ENCODE measurements around the gene FSD1L. TPM values are rescaled to one million over a fixed set of nuclear protein-coding genes. Genes with fewer than 3 reads are reported as not detected.

The FSD1L gene
- total and polyA plus RNA-seq, 2 of the 13 experiments (the other 11 are each of a cell fraction or from before 2014, with no cell fraction given), result 4.1 to 5.1 TPM

DNA sequence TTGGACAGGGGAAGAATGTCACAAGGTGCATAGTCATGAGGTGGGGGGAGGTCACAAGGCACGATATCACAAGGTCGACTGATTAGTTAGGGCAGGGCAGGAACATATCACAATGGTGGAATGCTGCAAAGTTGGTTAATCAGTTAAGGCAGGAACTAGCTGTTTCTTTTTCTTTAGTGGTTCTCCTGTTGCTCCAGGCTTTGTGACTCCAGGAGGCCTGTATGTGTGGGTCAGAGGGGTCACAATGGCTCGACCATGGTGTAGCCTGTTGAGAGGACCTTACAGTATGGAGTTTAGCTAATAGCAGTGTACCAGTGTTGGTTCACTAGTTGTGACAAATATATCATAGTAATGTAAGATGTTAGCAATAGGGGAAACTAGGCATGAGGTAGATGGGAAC lies 12.4 kb upstream of the FSD1L start (continued):
- no peak for TF ChIP-seq KDM2A (CRISPR knock-in tag; IDR thresholded peaks at IDR 0.05; ENCODE audit: borderline replicate concordance, low read depth)
- TF ChIP-seq GLI4 (CRISPR knock-in tag; IDR thresholded peaks at IDR 0.05; ENCODE audit: borderline replicate concordance), result no peak
- no peak for TF ChIP-seq ZNF383 (CRISPR knock-in tag; IDR thresholded peaks at IDR 0.05; ENCODE audit: borderline replicate concordance)
- TF ChIP-seq U2AF1 (optimal IDR thresholded peaks at IDR 0.05; ENCODE audit: low read depth, low read length), result no peak

DNA sequence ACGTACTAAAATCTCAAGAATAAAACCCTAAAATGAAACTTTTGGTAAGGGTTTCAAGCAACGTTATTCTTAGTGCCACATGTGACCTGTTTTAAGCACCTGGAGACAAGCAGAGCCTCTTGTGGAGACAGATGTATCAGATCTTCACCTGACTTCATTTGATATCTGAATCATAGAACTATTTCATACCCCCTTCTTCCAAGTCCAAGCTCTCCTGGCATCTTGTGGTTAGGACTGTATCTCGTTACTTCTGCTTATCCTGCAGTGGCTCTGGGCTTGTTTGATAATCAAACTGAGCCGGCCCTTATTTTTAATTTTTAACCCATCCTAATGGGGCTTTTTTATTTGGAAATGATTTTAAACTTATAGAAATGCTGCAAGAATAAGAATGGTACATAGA lies 11.1 kb upstream of the FSD1L start:
- H4K20me1 ChIP-seq (ENCODE audit: insufficient read depth, low read length), result no peaks in the 10 kb centered on the region
- no peak overlapping the region for H3K4me2 ChIP-seq (ENCODE audit: low read depth, low read length)
- FAIRE-seq, result no peak
- no peaks in the 10 kb centered on the region for H3K36me3 ChIP-seq (replicated peaks in 1 of 2; ENCODE audit: control insufficient read depth in 1 of 2, insufficient read depth in 2 of 2, low read length in 2 of 2)
- 0 out of 2 replicates have a peak, but pooled peaks cover 7% of the 10 kb centered on the region for H3K9me3 ChIP-seq (ENCODE audit: low read length)
- DNase-seq (ENCODE audit: low spot score), result no peak
- POLR2A ChIA-PET, result no interaction called here
- no peak overlapping the region for H3K27ac ChIP-seq (ENCODE audit: extremely low read length, insufficient read depth, low read length)
- WGBS (ENCODE audit: low lambda C conversion rate), result 96% methylated on average over 4 of the region's 4 CpGs
- H3K79me2 ChIP-seq (ENCODE audit: insufficient read depth, low read length), result no peaks in the 10 kb centered on the region
- H3K27me3 ChIP-seq (ENCODE audit: control insufficient read depth in 1 of 2, insufficient read depth in 2 of 2, low read length in 2 of 2), result no peaks in the 10 kb centered on the region
- H3K4me3 ChIP-seq (replicated peaks in 1 of 3; ENCODE audit: insufficient read depth in 1 of 3, low read depth in 2 of 3, low read length in 3 of 3), result no peak overlapping the region
- BruUV-seq (replicated peaks), result no TSS peak
- ATAC-seq, result no peak
- no peak overlapping the region for H2AFZ ChIP-seq (ENCODE audit: low read length)
- in situ Hi-C loops (cut with HindIII; ENCODE audit: extremely low pct_ligation_motif_present, low pct_unique_long_range_greater_than_20kb) (no loop called here), intact Hi-C loops (cut with micrococcal nuclease; ENCODE audit: unreplicated experiment) (no loop called here)
- H3K4me1 ChIP-seq (ENCODE audit: insufficient read depth, low read length), result peaks cover 39% of the 10 kb centered on the region
- CTCF ChIA-PET (ENCODE audit: low intra/inter-chr PET ratio, low total read pairs), result no interaction called here
- H3K9ac ChIP-seq (ENCODE audit: insufficient read depth, low read depth, low read length), result no peak overlapping the region
- TF ChIP-seq GFI1 (CRISPR knock-in tag; IDR thresholded peaks at IDR 0.05; ENCODE audit: borderline replicate concordance), result no peak
- TF ChIP-seq ZNF354B (CRISPR knock-in tag; IDR thresholded peaks at IDR 0.05), result no peak
- TF ChIP-seq ZNF891 (CRISPR knock-in tag; IDR thresholded peaks at IDR 0.05), result no peak
- TF ChIP-seq, protein P1, sequence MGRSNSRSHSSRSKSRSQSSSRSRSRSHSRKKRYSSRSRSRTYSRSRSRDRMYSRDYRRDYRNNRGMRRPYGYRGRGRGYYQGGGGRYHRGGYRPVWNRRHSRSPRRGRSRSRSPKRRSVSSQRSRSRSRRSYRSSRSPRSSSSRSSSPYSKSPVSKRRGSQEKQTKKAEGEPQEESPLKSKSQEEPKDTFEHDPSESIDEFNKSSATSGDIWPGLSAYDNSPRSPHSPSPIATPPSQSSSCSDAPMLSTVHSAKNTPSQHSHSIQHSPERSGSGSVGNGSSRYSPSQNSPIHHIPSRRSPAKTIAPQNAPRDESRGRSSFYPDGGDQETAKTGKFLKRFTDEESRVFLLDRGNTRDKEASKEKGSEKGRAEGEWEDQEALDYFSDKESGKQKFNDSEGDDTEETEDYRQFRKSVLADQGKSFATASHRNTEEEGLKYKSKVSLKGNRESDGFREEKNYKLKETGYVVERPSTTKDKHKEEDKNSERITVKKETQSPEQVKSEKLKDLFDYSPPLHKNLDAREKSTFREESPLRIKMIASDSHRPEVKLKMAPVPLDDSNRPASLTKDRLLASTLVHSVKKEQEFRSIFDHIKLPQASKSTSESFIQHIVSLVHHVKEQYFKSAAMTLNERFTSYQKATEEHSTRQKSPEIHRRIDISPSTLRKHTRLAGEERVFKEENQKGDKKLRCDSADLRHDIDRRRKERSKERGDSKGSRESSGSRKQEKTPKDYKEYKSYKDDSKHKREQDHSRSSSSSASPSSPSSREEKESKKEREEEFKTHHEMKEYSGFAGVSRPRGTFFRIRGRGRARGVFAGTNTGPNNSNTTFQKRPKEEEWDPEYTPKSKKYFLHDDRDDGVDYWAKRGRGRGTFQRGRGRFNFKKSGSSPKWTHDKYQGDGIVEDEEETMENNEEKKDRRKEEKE (IDR thresholded peaks at IDR 0.05), result no peak
- TF ChIP-seq, protein P2, sequence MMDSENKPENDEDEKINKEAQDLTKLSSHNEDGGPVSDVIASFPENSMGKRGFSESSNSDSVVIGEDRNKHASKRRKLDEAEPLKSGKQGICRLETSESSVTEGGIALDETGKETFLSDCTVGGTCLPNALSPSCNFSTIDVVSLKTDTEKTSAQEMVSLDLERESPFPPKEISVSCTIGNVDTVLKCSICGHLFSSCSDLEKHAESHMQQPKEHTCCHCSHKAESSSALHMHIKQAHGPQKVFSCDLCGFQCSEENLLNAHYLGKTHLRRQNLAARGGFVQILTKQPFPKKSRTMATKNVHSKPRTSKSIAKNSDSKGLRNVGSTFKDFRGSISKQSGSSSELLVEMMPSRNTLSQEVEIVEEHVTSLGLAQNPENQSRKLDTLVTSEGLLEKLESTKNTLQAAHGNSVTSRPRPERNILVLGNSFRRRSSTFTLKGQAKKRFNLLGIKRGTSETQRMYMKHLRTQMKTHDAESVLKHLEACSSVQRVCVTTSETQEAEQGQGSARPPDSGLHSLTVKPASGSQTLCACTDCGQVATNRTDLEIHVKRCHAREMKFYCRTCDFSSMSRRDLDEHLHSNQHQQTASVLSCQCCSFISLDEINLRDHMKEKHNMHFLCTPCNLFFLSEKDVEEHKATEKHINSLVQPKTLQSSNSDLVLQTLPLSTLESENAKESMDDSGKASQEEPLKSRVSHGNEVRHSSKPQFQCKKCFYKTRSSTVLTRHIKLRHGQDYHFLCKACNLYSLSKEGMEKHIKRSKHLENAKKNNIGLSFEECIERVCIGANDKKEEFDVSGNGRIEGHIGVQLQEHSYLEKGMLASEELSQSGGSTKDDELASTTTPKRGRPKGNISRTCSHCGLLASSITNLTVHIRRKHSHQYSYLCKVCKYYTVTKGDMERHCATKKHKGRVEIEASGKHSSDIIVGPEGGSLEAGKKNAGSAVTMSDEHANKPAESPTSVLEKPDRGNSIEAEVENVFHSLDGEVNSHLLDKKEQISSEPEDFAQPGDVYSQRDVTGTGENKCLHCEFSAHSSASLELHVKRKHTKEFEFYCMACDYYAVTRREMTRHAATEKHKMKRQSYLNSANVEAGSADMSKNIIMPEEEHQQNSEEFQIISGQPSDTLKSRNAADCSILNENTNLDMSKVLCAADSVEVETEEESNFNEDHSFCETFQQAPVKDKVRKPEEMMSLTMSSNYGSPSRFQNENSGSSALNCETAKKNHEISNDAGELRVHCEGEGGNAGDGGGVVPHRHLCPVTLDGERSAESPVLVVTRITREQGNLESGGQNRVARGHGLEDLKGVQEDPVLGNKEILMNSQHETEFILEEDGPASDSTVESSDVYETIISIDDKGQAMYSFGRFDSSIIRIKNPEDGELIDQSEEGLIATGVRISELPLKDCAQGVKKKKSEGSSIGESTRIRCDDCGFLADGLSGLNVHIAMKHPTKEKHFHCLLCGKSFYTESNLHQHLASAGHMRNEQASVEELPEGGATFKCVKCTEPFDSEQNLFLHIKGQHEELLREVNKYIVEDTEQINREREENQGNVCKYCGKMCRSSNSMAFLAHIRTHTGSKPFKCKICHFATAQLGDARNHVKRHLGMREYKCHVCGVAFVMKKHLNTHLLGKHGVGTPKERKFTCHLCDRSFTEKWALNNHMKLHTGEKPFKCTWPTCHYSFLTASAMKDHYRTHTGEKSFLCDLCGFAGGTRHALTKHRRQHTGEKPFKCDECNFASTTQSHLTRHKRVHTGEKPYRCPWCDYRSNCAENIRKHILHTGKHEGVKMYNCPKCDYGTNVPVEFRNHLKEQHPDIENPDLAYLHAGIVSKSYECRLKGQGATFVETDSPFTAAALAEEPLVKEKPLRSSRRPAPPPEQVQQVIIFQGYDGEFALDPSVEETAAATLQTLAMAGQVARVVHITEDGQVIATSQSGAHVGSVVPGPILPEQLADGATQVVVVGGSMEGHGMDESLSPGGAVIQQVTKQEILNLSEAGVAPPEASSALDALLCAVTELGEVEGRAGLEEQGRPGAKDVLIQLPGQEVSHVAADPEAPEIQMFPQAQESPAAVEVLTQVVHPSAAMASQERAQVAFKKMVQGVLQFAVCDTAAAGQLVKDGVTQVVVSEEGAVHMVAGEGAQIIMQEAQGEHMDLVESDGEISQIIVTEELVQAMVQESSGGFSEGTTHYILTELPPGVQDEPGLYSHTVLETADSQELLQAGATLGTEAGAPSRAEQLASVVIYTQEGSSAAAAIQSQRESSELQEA (CRISPR knock-in tag; IDR thresholded peaks at IDR 0.05; ENCODE audit: not compliant biosample characterization), result no peak
- no peak for TF ChIP-seq MYC (CRISPR knock-in tag; IDR thresholded peaks at IDR 0.05; ENCODE audit: borderline replicate concordance)
- no peak for TF ChIP-seq CENPT (CRISPR knock-in tag; IDR thresholded peaks at IDR 0.05; ENCODE audit: low read depth)
- no peak for TF ChIP-seq ZNF34 (CRISPR knock-in tag; IDR thresholded peaks at IDR 0.05; ENCODE audit: borderline replicate concordance)
- no peak for TF ChIP-seq ZNF343 (CRISPR knock-in tag; IDR thresholded peaks at IDR 0.05)

All from HepG2 (cell line).